Adrenal gland (tissue), 12 donors: Measurements from ENCODE around the gene SHF. TPM values are rescaled to one million over a fixed set of nuclear protein-coding genes. Genes with fewer than 3 reads are reported as not detected.

Experiments used
- DNase-seq, 7 donors: peaks; one replicate each; pipeline ENCODE4 v3.0.0-alpha.2; 2019 to 2020
- H3K27ac ChIP-seq, 5 donors: fragments of 200-600 bp; sonication (generic) in 4 of 5; 1 replicate in 3 of 5; 2 replicates in 2 of 5; pipeline versions ENCODE4 v1.5.1 to v1.8.0; 2016 to 2020; ENCODE audit warnings: mild to moderate bottlenecking in 1 of 5
- H3K27me3 ChIP-seq: fragments of 200-600 bp; 2 replicates; pipeline ENCODE4 v1.8.0; 2021
- H3K36me3 ChIP-seq, 2 donors: fragments of 200-600 bp; replicated peaks in 1 of 2; 1 replicate in 1 of 2; 2 replicates in 1 of 2; pipeline versions ENCODE4 v1.5.1 to v1.8.0; 2018 to 2022
- H3K4me1 ChIP-seq, 2 donors: fragments of 200-600 bp; replicated peaks in 1 of 2; 1 replicate in 1 of 2; 2 replicates in 1 of 2; pipeline versions ENCODE4 v1.5.1 to v1.8.0; 2018 to 2021
- H3K4me3 ChIP-seq, 4 donors: fragments of 200-600 bp; sonication (generic) in 3 of 4; one replicate each; pipeline ENCODE4 v1.5.1; 2016 to 2018
- H3K9me3 ChIP-seq, 3 donors: fragments of 200-600 bp; sonication (generic) in 1 of 3; replicated peaks in 1 of 3; 1 replicate in 2 of 3; 2 replicates in 1 of 3; pipeline versions ENCODE4 v1.5.1 to v1.8.0; 2016 to 2021
- CTCF ChIP-seq, 6 experiments: fragments of 450-650 bp in 4 of 6; fragments of 200-600 bp in 2 of 6; sonication (generic) in 1 of 6; IDR thresholded peaks; 1 replicate in 5 of 6; 2 replicates in 1 of 6; pipeline versions ENCODE4 v1.5.1 to v1.8.0; 2016 to 2021; ENCODE audit warnings: antibody characterized with exemption in 6 of 6, mild to moderate bottlenecking in 2 of 6, moderate library complexity in 1 of 6
- POLR2A ChIP-seq, 2 donors: fragments of 450-650 bp; IDR thresholded peaks; one replicate each; pipeline ENCODE4 v1.6.1; 2017; ENCODE audit warnings: antibody characterized with exemption in 2 of 2, mild to moderate bottlenecking in 2 of 2, moderate library complexity in 1 of 2
- WGBS, 4 donors: extraction: QIAGEN DNeasy Blood & Tissue Kit in 2 of 4; methylation state at CpG; one replicate each; pipeline versions ENCODE4 v1.1.5 to v1.1.7; 2013 to 2017; 5-methylcytosine and 5-hydroxymethylcytosine counted together
- intact Hi-C, 2 donors: fragments of 100-400 bp; cut with DNase I; formaldehyde crosslinking; loops; one replicate each; pipeline versions ENCODE4 v1.14.1 to v1.15.0; 2022 to 2023
- polyA plus RNA-seq, 3 donors: library from polyadenylated mRNA; stranded (reverse); fragments of 200-250 nt in 2 of 3; fragments of 350-450 nt in 1 of 3; fragmentation: Illumina TruSeq in 1 of 3; extraction: RNeasy Lipid Tissue Mini Kit (QIAGEN cat#74804) in 1 of 3; gene quantifications; one replicate each; pipeline ENCODE4 v1.2.3, GENCODE V29; 2013 to 2014
- total RNA-seq, 9 donors: library from RNA; depleted of rRNA in 4 of 9; stranded (reverse); fragments of >200 nt in 4 of 9; fragments of 120-200 nt in 1 of 9; fragmentation: NEBNext Ultra II Directional in 1 of 9; extraction: Animal tissue kit (Norgen Biotek cat#: 25700) in 1 of 9; gene quantifications; one replicate each; pipeline versions ENCODE4 v1.1.0 to v1.2.4, GENCODE V29; 2013 to 2023
- donor health status: healthy with polysubstance abuse.
- donor health status: Bipolar disorder and iron deficiency.
- donor health status: DM: yes; HTN: yes; CAD: no.
- donor health status: DM: no; HTN: no; CAD: no.
- donor health status: DM: no; HTN: no; CAD: no.
- donor health status: DM: yes; HTN: yes; CAD: no.

SHF gene
- total and polyA plus RNA-seq, 12 donors = 3.2 to 30.0 (median 17.3) TPM

GRCh38 chr15:45231864-45232562 lies 44.2 kb upstream of the SHF start:
- no peaks in the 10 kb centered on the region for H3K27me3 ChIP-seq
- peaks cover 0 to 5% (median 0%) of the 10 kb centered on the region in 3 donors for H3K9me3 ChIP-seq
- 67 to 88% (median 84%) methylated on average over 4 of the region's 4 CpGs for WGBS, 4 donors
- no peak overlapping the region for H3K27ac ChIP-seq
- DNase-seq = no peak
- TF ChIP-seq CTCF (IDR thresholded peaks at IDR 0.05) (no peak), POLR2A (IDR thresholded peaks at IDR 0.05) (no peak)
- no peak overlapping the region for H3K4me3 ChIP-seq
- no peaks in the 10 kb centered on the region for H3K36me3 ChIP-seq
- intact Hi-C loops = no loop called here
- no peaks in the 10 kb centered on the region for H3K4me1 ChIP-seq

DNA sequence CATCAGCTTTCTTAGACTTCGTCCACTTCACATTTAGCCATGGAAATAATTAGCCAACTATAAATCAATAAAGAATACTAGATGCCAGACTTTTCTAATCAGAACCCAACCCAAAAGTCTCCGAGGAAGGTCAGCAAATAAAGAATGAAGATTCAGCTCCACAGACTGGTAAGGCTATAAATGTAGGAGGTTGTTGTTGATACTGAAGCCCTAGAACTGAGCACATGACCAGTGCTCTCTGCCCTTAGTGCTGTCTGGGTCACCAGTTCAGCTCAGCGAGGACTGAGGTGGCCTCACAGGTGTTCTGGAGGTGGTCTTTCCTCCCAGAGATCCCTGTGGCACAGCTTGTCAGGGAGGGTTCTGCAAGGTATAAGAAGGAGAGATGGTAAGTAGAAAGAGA lies 43.4 kb upstream of the SHF start:
- no peaks in the 10 kb centered on the region for H3K36me3 ChIP-seq
- DNase-seq = no peak
- no peak overlapping the region for H3K4me3 ChIP-seq
- no peak overlapping the region for H3K27ac ChIP-seq
- WGBS, 4 donors = 72 to 84% (median 82%) methylated on average over 3 of the region's 3 CpGs
- no peaks in the 10 kb centered on the region for H3K4me1 ChIP-seq
- TF ChIP-seq CTCF (IDR thresholded peaks at IDR 0.05) (no peak), POLR2A (IDR thresholded peaks at IDR 0.05) (no peak)
- H3K9me3 ChIP-seq = peaks cover 0 to 5% (median 0%) of the 10 kb centered on the region in 3 donors
- intact Hi-C loops = no loop called here
- no peaks in the 10 kb centered on the region for H3K27me3 ChIP-seq

DNA sequence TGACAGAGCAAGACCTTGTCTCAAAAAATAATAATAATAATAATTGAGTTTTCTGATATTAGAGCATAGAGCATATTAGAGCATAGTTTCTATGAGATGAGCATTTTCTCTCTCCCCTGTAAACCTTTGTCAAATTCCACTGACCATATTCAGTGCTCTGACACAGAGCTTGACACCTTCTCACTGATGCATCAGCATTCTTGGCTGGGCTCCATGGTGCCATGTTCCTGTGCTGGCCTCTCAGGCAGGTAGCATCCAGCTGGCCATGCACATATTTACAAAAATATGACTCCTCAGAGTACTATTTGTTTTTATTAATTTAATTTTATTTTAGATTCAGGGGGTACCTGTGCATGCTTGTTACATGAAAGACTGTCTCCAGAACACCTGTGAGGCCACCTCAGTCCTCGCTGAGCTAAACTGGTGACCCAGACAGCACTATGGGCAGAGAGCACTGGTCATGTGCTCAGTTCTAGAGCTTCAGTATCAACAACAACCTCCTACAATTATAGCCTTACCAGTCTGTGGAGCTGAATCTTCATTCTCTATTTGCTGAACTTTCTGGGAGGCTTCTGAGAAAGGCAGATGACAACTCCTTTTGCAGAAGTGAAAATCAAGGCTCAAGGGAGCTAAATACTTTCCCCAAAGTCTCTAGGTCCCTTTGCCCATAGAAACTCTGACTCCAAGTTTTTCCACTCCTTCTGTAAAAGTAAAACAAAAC lies 42.6 kb upstream of the SHF start:
- no peak for DNase-seq
- intact Hi-C loops = no loop called here
- Histone ChIP-seq H3K27ac (no peak overlapping the region), H3K9me3 (peaks cover 0 to 4% (median 0%) of the 10 kb centered on the region in 3 donors), H3K36me3 (no peaks in the 10 kb centered on the region), H3K27me3 (no peaks in the 10 kb centered on the region), H3K4me3 (no peak overlapping the region), H3K4me1 (no peaks in the 10 kb centered on the region)
- WGBS, 4 donors = 0% methylated on average over 1 of the region's 1 CpG
- TF ChIP-seq POLR2A (IDR thresholded peaks at IDR 0.05) (no peak), CTCF (IDR thresholded peaks at IDR 0.05) (no peak)

GRCh38 chr15:45228931-45229330 lies 41.2 kb upstream of the SHF start:
- 65 to 82% (median 81%) methylated on average over 5 of the region's 5 CpGs for WGBS, 4 donors
- Histone ChIP-seq H3K36me3 (no peaks in the 10 kb centered on the region), H3K9me3 (no peaks in the 10 kb centered on the region), H3K27me3 (no peaks in the 10 kb centered on the region), H3K27ac (no peak overlapping the region), H3K4me3 (no peak overlapping the region), H3K4me1 (no peaks in the 10 kb centered on the region)
- intact Hi-C loops = no loop called here
- no peak for DNase-seq
- TF ChIP-seq POLR2A (IDR thresholded peaks at IDR 0.05) (no peak), CTCF (IDR thresholded peaks at IDR 0.05) (no peak)
